IMR-90 (cell line): ENCODE results near the gene SLC44A4.

ENCODE experiments used
- CHD1 ChIP-seq: IDR thresholded peaks from 2 replicates; pipeline ENCODE4 v1.6.1; 2012; ENCODE audit warnings: low read depth, low read length, improper control_type of control experiment
- TF ChIP-seq, protein P1 (sequence below): conservative IDR thresholded peaks from 2 replicates; pipeline ENCODE4 v1.5.1; 2012; ENCODE audit warnings: mild to moderate bottlenecking, low read depth, low read length, improper control_type of control experiment
- TF ChIP-seq, protein P2 (sequence below): fragments of 150-350 bp; IDR thresholded peaks from 2 replicates; pipeline ENCODE4 v1.6.1; 2016; ENCODE audit warnings: low read depth, mild to moderate bottlenecking, low read length, moderate library complexity, borderline replicate concordance

DNA sequence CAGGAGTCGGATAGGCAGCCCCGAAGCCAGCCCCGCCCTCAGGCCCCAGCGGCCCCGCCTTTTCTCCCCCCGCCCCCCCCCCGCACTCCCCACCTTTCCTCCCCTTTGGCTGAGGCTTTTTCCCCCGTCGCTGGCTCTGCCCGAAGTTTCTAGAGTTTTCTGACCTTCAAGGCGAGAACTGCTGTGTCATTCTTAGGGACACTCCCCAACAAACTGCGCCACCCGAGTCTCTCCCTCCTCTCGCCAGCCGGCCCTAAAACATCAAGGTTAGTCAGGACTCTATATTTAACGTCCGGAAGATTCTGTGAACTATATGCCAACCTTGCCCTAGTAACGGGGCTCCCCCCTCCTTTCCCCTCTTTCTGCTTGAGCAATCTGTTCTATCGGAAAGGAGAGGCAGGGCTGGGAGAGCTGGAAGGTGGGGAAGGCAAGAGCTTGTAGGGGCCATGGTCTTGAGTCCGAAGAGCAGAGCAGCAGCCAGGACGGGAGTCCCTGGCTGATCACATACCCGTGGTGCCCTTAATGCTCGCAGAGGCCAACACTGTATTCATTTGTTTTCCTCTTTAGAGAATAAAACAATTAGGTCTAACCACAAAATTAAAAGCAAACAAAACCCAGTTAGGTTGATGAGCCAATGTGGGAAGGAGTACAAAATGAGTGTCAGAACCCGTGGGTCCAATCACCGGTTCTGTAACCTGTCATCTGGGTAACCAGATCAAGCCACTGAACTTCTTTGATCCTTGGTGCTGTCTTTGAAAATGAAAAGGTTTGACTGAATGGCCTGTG is 56.6 kb downstream of the SLC44A4 start:
- TF ChIP-seq, protein P1, sequence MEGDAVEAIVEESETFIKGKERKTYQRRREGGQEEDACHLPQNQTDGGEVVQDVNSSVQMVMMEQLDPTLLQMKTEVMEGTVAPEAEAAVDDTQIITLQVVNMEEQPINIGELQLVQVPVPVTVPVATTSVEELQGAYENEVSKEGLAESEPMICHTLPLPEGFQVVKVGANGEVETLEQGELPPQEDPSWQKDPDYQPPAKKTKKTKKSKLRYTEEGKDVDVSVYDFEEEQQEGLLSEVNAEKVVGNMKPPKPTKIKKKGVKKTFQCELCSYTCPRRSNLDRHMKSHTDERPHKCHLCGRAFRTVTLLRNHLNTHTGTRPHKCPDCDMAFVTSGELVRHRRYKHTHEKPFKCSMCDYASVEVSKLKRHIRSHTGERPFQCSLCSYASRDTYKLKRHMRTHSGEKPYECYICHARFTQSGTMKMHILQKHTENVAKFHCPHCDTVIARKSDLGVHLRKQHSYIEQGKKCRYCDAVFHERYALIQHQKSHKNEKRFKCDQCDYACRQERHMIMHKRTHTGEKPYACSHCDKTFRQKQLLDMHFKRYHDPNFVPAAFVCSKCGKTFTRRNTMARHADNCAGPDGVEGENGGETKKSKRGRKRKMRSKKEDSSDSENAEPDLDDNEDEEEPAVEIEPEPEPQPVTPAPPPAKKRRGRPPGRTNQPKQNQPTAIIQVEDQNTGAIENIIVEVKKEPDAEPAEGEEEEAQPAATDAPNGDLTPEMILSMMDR: no peak
- TF ChIP-seq, protein P2, sequence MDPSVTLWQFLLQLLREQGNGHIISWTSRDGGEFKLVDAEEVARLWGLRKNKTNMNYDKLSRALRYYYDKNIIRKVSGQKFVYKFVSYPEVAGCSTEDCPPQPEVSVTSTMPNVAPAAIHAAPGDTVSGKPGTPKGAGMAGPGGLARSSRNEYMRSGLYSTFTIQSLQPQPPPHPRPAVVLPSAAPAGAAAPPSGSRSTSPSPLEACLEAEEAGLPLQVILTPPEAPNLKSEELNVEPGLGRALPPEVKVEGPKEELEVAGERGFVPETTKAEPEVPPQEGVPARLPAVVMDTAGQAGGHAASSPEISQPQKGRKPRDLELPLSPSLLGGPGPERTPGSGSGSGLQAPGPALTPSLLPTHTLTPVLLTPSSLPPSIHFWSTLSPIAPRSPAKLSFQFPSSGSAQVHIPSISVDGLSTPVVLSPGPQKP: no peak
- TF ChIP-seq CHD1: no peak
